Measurements from ENCODE around the gene SCAMP5.

Gene SCAMP5

DNA sequence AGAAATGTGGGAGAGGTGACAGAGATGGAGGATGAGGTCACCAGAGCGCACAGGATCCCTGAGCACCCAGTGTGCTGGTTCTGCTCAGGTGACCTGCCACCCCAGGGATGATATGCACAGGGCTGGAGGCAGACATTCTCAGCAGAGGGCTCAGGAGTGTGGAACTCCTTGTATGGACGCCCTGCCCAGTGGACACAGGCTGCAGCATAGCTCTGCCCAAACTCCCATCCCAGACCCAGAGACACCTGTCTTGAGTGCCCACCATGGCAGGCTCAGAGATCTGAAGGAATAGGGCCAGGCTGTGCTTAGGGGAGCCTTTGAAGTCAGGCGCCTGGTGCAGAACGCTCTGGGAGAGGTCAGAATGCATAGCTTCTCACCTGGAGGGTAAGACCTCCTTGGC lies 75.3 kb downstream of the SCAMP5 start:
- DNase-seq (ENCODE audit: low spot score) = no peak
